ENCODE results near the gene CORO1A. TPM values are rescaled to one million over a fixed set of nuclear protein-coding genes. Genes with fewer than 3 reads are reported as not detected.
A peak's percentile ranks its signal among the peaks of the same experiment; 100 is the strongest.
"Not testable (repeated sequence)": the region's sequence is repeated elsewhere in the genome, so short reads cannot be mapped to it uniquely, and the experiment has no call there.

Gene CORO1A
- total RNA-seq, 1 donor from 2014 or later: 0.79 TPM

- H3K27me3 ChIP-seq (ENCODE audit: control insufficient read depth, insufficient read depth, low read length); FAIRE-seq: not testable (repeated sequence)
- peak overlapping the region; percentile 34 for H3K4me3 ChIP-seq (ENCODE audit: low read depth, low read length)
These were observed 10.9 kb downstream of the CORO1A start for GRCh38 chr16:30194172-30194925.

GRCh38 chr16:30197001-30197400 is 13.6 kb downstream of the CORO1A start:
- H3K27me3 ChIP-seq (ENCODE audit: control insufficient read depth, insufficient read depth, low read length); H3K4me3 ChIP-seq (ENCODE audit: low read depth, low read length); DNase-seq (ENCODE audit: low read depth); H3K36me3 ChIP-seq (ENCODE audit: control insufficient read depth, insufficient read depth, low read length); FAIRE-seq: not testable (repeated sequence)

More at GRCh38 chr16:30194172-30194925, 10.9 kb downstream of the CORO1A start:
- H3K36me3 ChIP-seq (ENCODE audit: control insufficient read depth, insufficient read depth, low read length); DNase-seq (ENCODE audit: low read depth): not testable (repeated sequence)

GRCh38 chr16:30199049-30199448 is 15.6 kb downstream of the CORO1A start, which contains the start of gene SULT1A3:
TSS of gene SULT1A3 (plus strand) at chr16:30199255. CDS start at chr16:30200729, 1,474 bp downstream.
- FAIRE-seq; H3K4me3 ChIP-seq (ENCODE audit: low read depth, low read length); DNase-seq (ENCODE audit: low read depth); H3K36me3 ChIP-seq (ENCODE audit: control insufficient read depth, insufficient read depth, low read length); H3K27me3 ChIP-seq (ENCODE audit: control insufficient read depth, insufficient read depth, low read length): not testable (repeated sequence)

- not testable (repeated sequence) for H3K4me3 ChIP-seq (ENCODE audit: low read depth, low read length); FAIRE-seq; DNase-seq (ENCODE audit: low read depth); H3K36me3 ChIP-seq (ENCODE audit: control insufficient read depth, insufficient read depth, low read length); H3K27me3 ChIP-seq (ENCODE audit: control insufficient read depth, insufficient read depth, low read length)
These were observed 16.4 kb downstream of the CORO1A start for GRCh38 chr16:30199608-30200343.

- not testable (repeated sequence) for DNase-seq (ENCODE audit: low read depth); H3K27me3 ChIP-seq (ENCODE audit: control insufficient read depth, insufficient read depth, low read length); FAIRE-seq; H3K36me3 ChIP-seq (ENCODE audit: control insufficient read depth, insufficient read depth, low read length)
- peak overlapping the region; percentile 38 for H3K4me3 ChIP-seq (ENCODE audit: low read depth, low read length)
These were observed 22.3 kb downstream of the CORO1A start for GRCh38 chr16:30205541-30206236.

- not testable (repeated sequence) for FAIRE-seq; H3K27me3 ChIP-seq (ENCODE audit: control insufficient read depth, insufficient read depth, low read length); DNase-seq (ENCODE audit: low read depth); H3K36me3 ChIP-seq (ENCODE audit: control insufficient read depth, insufficient read depth, low read length)
- H3K4me3 ChIP-seq (ENCODE audit: low read depth, low read length): peak overlapping the region; percentile 38
These were observed 22.9 kb downstream of the CORO1A start for GRCh38 chr16:30206252-30206651.

GRCh38 chr16:30207063-30207704 is 23.8 kb downstream of the CORO1A start:
- not testable (repeated sequence) for H3K27me3 ChIP-seq (ENCODE audit: control insufficient read depth, insufficient read depth, low read length); H3K4me3 ChIP-seq (ENCODE audit: low read depth, low read length); H3K36me3 ChIP-seq (ENCODE audit: control insufficient read depth, insufficient read depth, low read length); DNase-seq (ENCODE audit: low read depth)
- peak; percentile 62 for FAIRE-seq

GRCh38 chr16:30209032-30209431 is 25.6 kb downstream of the CORO1A start:
- DNase-seq (ENCODE audit: low read depth); H3K36me3 ChIP-seq (ENCODE audit: control insufficient read depth, insufficient read depth, low read length); H3K4me3 ChIP-seq (ENCODE audit: low read depth, low read length); FAIRE-seq; H3K27me3 ChIP-seq (ENCODE audit: control insufficient read depth, insufficient read depth, low read length): not testable (repeated sequence)

- FAIRE-seq; H3K36me3 ChIP-seq (ENCODE audit: control insufficient read depth, insufficient read depth, low read length); DNase-seq (ENCODE audit: low read depth); H3K27me3 ChIP-seq (ENCODE audit: control insufficient read depth, insufficient read depth, low read length); H3K4me3 ChIP-seq (ENCODE audit: low read depth, low read length): not testable (repeated sequence)
These were observed 28.0 kb downstream of the CORO1A start for GRCh38 chr16:30211414-30211813.

GRCh38 chr16:30217082-30217481 is 33.7 kb downstream of the CORO1A start:
- FAIRE-seq; H3K4me3 ChIP-seq (ENCODE audit: low read depth, low read length); H3K27me3 ChIP-seq (ENCODE audit: control insufficient read depth, insufficient read depth, low read length); DNase-seq (ENCODE audit: low read depth); H3K36me3 ChIP-seq (ENCODE audit: control insufficient read depth, insufficient read depth, low read length): not testable (repeated sequence)

Other genes with a start within 250 kb of the CORO1A start
- gene TMEM219, start 221.5 kb upstream of the CORO1A start, total RNA-seq: 49.8 and 66.1 TPM in 2 replicates
- 24.7 and 28.7 TPM in 2 replicates for gene TAOK2, start 209.7 kb upstream of the CORO1A start, total RNA-seq
- 6.0 and 6.8 TPM in 2 replicates for gene HIRIP3, start 188.0 kb upstream of the CORO1A start, total RNA-seq
- 15.1 and 22.6 TPM in 2 replicates for gene INO80E, start 187.4 kb upstream of the CORO1A start, total RNA-seq
- gene DOC2A, start 172.6 kb upstream of the CORO1A start, total RNA-seq: not detected in 2 replicates
- gene C16orf92, start 160.4 kb upstream of the CORO1A start, total RNA-seq: not detected in 2 replicates
- gene TLCD3B, start 152.3 kb upstream of the CORO1A start, total RNA-seq: not detected in 2 replicates
- 496 and 527 TPM in 2 replicates for gene ALDOA, start 117.8 kb upstream of the CORO1A start, total RNA-seq
- gene PPP4C, start 107.6 kb upstream of the CORO1A start, total RNA-seq: 249 and 310 TPM in 2 replicates
- 0.26 and 0.90 TPM in 2 replicates for gene TBX6, start 91.7 kb upstream of the CORO1A start, total RNA-seq
- gene YPEL3, start 87.4 kb upstream of the CORO1A start, total RNA-seq: 3.7 and 7.4 TPM in 2 replicates
- gene GDPD3, start 70.1 kb upstream of the CORO1A start, total RNA-seq: 7.1 and 20.7 TPM in 2 replicates
- 7.4 and 13.4 TPM in 2 replicates for gene MAPK3, start 60.4 kb upstream of the CORO1A start, total RNA-seq
- 45.7 and 235 TPM in 2 replicates for gene BOLA2B, start 10.1 kb downstream of the CORO1A start, total RNA-seq
- gene SLX1A, start 10.3 kb downstream of the CORO1A start, total RNA-seq: 24.5 and 24.6 TPM in 2 replicates
- gene SULT1A3, start 15.7 kb downstream of the CORO1A start, total RNA-seq: 0.26 and 3.3 TPM in 2 replicates
- 0.64 and 1.1 TPM in 2 replicates for gene NPIPB13, start 64.9 kb downstream of the CORO1A start, total RNA-seq
- 37.6 and 39.8 TPM in 2 replicates for gene CD2BP2, start 171.7 kb downstream of the CORO1A start, total RNA-seq
- 13.7 and 15.6 TPM in 2 replicates for gene TBC1D10B, start 186.9 kb downstream of the CORO1A start, total RNA-seq
- not detected in 2 replicates for gene MYL11, start 191.2 kb downstream of the CORO1A start, total RNA-seq
- gene SEPTIN1, start 199.0 kb downstream of the CORO1A start, total RNA-seq: under 0.01 TPM in 1 of 2 replicates, not detected in the other
- 11.4 and 12.9 TPM in 2 replicates for gene ZNF48, start 211.8 kb downstream of the CORO1A start, total RNA-seq
- 5.0 and 10.0 TPM in 2 replicates for gene ZNF771, start 224.0 kb downstream of the CORO1A start, total RNA-seq
- gene DCTPP1, start 246.4 kb downstream of the CORO1A start, total RNA-seq: 11.5 and 30.3 TPM in 2 replicates

Measured in bronchial epithelial cell (primary cell).